Glomerular visceral epithelial cell (primary cell): ENCODE data around the gene ZC3H7A.
"Not testable (repeated sequence)": the region's sequence is repeated elsewhere in the genome, so short reads cannot be mapped to it uniquely, and the experiment has no call there.

Experiments used
- DNase-seq: peaks from one replicate; pipeline ENCODE4 v3.0.0-alpha.2; 2016; ENCODE audit errors: extremely low spot score

Gene ZC3H7A, protein sequence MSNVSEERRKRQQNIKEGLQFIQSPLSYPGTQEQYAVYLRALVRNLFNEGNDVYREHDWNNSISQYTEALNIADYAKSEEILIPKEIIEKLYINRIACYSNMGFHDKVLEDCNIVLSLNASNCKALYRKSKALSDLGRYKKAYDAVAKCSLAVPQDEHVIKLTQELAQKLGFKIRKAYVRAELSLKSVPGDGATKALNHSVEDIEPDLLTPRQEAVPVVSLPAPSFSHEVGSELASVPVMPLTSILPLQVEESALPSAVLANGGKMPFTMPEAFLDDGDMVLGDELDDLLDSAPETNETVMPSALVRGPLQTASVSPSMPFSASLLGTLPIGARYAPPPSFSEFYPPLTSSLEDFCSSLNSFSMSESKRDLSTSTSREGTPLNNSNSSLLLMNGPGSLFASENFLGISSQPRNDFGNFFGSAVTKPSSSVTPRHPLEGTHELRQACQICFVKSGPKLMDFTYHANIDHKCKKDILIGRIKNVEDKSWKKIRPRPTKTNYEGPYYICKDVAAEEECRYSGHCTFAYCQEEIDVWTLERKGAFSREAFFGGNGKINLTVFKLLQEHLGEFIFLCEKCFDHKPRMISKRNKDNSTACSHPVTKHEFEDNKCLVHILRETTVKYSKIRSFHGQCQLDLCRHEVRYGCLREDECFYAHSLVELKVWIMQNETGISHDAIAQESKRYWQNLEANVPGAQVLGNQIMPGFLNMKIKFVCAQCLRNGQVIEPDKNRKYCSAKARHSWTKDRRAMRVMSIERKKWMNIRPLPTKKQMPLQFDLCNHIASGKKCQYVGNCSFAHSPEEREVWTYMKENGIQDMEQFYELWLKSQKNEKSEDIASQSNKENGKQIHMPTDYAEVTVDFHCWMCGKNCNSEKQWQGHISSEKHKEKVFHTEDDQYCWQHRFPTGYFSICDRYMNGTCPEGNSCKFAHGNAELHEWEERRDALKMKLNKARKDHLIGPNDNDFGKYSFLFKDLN

DNA sequence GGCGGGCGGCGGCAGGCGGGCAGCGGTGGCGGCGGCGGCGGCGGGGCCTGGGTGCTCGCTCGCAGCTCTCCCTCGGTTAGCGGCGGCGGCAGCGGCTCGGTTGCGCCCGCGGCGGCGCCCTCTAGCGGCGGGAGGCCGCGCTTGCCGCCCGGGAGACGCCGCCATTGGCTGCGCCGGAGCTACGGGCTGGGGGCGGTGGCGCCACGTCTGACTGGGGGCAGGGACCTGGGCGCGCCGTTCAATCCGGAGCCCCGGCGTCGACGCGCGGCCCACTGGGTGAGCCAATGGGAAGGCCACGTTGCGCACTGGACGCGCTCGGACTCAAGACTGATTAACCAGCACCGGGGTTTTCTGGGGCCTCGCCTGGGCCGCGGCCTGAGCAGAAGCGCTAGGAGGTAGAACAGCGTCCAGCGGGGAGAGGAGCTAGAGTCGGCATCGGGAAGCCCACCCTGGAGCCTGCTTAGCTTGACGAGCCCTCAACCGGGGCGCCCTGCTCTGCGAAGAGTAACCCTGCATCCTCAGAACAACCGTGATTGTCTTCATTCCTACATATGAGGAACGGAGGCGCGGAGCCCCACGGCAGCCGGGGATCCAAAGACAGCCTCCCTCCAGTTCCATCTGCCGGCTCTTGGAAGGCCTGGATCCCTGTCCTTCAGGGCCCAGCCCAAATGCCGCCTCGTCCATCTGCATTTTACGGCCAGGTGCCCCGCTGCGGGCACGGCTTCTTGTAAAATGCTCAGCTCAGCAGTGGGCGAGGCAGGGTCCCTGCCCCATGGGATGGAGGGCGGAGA, at the start of gene ZC3H7A:
Gene ZC3H7A (minus strand): TSS at position 93 of the 791 bp plus-strand sequence. CDS start 14,904 bp downstream, outside the sequence.
- DNase-seq = peak; percentile 96

GRCh38 chr16:11844499-11844898, 47.4 kb upstream of the ZC3H7A start:
- no peak for DNase-seq

GRCh38 chr16:11843861-11844260, 46.8 kb upstream of the ZC3H7A start:
- no peak for DNase-seq

DNA sequence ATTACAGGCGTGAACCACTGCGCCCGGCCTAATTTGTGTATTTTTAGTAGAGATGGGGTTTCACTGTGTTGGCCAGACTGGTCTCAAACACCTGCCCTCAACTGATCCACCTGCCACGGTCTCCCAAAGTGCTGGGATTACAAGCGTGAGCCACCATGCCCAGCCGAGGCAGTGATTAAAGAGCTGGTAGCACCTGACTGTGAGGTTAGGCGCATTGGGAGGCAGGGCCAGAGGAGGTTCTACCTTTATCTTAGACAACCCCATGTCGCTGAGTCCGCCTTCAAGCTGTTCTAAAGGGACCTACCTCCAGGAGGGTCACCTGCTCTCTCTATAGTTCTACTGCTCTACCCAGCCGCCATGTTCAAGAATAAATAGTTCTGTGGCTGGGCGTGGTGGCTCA, 46.1 kb upstream of the ZC3H7A start:
- no peak for DNase-seq

DNA sequence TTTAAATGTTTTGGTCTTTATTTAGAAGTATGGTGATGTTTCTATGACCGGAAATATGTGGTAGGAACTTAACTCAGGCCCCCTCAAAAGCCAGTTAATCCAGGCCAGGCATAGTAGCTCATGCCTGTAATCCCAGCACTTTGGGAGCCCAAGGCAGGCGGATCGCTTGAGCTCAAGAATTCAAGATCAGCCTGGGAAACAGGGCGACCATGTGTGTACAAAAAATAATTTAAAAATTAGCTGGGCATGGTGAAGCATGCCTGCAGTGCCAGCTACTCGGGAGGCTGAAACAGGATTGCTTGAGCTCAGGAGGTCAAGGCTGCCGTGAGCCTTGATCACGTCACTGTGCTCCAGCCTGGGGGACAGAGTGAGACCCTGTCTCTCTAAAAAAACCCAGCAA, 44.0 kb upstream of the ZC3H7A start:
- DNase-seq = no peak

DNA sequence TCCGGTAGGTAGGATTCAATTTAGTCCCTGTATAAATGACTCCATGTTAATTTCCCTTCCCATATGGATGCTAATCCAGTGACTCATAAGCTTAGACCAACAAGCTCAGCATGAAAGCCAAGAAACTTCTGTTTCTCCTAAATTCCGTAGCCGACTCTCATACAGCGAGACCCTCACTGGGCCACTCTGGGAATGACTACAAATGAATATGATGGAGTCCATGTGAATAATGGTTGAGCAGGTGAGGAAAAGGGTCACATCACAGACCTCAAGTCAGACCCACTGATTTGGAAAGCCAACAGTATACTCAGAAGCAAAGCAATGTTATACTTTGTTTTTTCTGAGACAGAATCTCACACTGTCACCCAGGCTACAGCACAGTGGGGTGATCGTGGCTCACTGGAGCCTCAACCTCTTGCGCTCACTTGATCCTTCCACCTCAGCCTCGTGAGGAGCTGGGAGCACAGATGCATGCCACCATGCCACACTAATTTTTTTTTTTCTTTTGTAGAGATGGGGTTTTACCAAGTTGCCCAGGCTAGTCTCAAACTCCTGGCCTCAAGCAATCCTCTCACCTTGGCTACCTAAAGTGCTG, 39.7 kb upstream of the ZC3H7A start:
- peak; percentile 53 for DNase-seq

GRCh38 chr16:11835891-11836649, 39.0 kb upstream of the ZC3H7A start:
- peak; percentile 56 for DNase-seq

DNA sequence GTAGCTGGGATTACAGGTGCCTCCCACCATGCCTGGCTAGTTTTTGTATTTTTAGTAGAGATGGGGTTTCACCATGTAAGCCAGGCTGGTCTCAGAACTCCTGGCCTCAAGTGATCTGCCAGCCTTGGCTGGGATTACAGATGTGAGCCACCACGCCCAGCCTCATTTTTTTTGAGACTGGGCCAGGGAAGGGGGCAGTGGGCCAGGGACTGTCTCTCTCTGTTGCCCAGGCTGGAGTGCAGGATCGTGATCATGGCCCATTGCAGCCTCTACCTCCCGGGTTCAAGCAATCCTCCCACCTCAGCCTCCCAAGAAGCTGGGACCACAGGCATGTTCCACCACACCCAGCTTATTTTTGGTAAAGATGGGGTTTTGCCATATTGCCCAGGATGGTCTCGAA, 38.3 kb upstream of the ZC3H7A start:
- no peak for DNase-seq

DNA sequence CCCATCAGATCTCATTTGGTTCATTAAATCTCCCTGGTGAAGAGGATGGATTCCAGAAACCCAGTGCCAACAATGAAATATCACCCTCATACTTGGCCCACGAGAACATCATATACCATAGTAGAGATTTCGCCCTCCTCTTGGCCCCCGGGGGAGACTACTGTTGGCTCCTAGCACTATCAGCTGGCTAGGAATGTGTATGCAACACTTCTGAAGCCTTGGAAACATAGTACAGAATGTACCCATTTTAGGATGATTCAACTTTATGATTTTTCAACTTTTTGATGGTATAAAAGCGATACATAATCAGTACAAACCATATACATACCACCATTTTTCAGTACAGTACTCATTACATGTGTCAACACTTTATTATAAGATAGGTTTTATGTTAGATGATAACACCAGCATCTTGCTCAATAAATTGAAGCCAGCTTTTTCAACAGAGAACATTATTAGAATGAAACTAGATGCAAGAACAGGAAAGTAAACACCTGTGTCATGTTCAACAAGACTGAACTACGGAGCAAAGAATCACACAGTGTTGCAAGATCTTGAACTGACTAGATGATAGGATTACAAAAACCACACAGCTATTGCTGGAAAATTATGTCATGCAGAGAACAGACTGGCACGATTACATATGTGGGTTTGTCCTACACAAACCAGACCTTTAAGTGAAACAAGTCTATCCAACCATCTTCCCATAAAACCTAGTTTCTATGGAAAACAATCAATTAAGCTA, 37.1 kb upstream of the ZC3H7A start:
- peak; percentile 47 for DNase-seq

DNA sequence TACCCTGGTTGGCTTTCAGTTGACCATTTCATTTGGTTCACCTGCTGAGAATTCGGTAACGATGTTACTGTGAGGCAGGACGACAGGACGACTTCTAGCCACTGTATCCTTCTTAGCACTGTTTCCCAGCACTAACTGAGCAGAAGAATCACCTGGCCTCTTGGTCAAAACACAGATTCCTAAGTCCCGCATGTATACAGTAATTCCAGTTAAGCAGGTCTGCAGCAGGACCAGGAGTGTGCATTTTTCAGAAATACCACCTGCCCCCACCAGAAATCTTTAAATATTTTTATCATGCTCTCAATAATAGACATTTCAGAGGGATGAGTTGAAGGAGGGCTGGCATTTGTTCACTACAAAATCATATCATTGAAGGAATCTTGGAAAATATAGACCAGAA, 31.6 kb upstream of the ZC3H7A start:
- no peak for DNase-seq

DNA sequence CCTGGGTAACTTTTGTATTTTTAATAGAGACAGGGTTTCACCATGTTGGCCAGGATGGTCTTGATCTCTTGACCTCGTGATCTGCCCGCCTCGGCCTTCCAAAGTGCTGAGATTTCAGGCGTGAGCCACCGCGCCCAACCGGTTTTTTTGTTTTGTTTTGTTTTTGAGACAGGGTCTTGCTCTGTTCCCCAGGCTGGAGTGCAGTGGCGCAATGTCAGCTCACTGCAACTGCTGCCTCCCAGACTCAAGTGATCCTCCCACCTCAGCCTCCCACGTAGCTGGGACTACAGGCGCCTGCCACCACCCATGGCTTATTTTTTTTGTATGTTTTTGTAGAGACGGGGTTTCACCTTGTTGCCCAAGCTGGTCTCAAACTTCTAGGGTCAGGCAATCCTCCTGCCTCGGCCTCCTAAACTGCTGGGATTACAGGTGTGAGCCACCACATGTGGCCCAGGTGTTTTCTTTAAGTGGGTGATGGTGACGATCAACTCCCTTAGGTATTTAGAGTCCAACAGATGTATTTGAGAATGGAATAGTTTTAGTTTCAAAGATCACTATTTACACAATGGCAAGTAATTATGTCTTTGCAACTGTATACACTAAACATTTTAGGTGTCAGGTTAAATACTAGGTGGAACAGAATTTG, 28.6 kb upstream of the ZC3H7A start:
- DNase-seq = not testable (repeated sequence)

DNA sequence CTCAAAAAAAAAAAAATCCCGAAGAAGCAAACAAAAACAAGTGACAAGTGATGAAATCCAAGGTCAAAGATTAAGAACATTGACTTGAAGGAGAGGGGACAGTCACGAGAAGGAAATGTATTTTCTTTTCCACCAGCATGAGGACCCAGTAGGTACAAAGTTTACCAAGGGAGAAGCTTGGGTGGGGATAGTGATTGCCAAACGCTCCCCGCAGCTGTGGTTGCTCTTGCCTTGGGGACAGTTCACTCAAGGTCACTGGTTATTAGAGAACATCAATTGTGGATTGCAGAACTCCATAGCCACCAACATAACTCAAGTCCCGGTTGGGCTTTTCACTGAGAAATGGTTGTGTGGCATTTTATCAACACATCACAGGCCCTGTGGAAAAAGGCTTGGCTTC, 27.3 kb upstream of the ZC3H7A start:
- no peak for DNase-seq

- not testable (repeated sequence) for DNase-seq
These were observed 26.6 kb upstream of the ZC3H7A start for GRCh38 chr16:11823645-11824044.

- no peak for DNase-seq
These were observed 22.7 kb upstream of the ZC3H7A start for GRCh38 chr16:11819798-11820197.

DNA sequence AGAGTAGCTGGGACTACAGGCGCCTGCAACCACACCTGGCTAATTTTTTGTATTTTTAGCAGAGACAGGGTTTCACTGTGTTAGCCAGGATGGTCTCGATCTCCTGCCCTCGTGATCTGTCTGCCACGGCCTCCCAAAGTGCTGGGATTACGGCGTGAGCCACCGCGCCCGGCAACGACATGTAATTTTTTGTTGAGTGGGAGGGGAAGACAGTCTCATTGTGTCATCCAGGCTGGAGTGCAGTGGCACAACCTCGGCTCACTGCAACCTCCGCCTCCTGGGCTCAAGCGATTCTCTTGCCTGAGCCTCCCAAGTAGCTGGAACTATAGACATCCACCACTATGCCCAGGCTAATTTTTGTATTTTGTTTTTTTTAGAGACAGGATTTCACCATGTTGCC, 21.9 kb upstream of the ZC3H7A start:
- DNase-seq = not testable (repeated sequence)

DNA sequence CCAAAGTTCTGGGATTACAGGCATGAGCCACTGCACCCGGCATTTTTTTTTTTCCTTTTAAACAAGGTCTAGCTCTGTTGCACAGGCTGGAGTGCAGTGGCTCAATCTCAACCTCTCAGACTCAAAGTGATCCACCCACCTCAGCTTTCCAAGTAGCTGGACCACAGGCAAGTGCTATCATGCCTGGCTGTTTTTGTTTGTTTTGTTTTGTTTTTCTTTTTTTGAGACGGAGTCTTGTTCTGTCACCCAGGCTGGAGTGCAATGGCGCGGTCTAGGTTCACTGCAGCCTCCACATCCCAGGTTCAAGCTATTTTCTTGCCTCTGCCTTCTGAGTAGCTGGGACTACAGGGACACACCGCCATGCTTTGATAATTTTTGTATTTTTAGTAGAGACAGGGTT, 19.1 kb upstream of the ZC3H7A start:
- DNase-seq = no peak

DNA sequence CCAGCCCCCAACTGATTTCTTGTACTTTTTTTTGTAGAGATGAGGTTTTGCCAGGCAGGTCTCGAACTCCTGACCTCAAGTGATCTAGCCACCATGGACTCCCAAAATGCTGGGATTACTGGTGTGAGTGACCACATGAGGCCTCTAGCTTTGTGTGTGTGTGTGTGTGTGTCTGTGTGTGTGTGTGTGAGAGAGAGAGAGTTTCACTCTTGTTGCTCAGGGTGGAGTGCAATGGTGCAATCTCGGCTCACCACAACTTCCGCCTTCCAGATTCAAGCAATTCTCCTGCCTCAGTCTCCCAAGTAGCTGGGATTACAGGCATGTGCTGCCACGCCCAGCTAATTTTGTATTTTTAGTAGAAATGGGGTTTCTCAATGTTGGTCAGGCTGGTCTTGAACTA, 17.7 kb upstream of the ZC3H7A start:
- DNase-seq = not testable (repeated sequence)

DNA sequence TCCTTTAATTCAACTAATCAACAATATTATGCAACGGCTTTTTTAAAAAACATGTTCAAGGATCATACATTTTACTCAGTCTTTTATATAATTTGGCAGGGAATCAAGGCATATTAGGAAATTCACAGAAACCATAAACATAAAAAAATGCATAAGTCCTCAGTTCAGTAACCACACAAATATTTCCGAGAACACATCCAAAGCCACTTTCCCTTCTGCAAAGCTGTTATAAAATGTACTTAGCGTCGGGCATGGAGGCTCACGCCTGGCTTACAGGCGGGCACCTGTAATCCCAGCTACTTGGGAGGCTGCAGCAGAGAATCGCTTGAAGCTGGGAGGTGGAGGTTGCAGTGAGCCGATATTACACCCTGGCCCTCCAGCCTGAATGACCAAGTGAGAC, 9.7 kb upstream of the ZC3H7A start:
- no peak for DNase-seq

DNA sequence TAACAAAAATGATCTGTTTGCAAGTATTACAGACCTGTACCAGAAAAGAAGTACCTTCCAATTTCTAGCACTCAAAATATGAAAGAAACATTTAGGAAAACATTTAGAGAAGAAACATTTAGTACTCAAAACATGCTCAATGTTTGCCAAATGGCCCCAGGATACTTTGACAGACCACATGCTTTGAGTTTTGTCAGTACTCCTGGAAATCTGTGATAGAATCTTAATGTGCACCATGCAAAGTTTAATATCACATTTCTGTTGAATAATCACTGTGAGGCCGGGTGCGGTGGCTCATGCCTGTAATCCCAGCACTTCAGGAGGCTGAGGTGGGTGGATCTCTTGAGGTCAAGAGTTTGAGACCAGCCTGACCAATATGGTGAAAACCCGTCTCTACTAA, 8.5 kb upstream of the ZC3H7A start:
- DNase-seq = no peak
